DMS114 treated with DMSO at 0.1 percent for 48 hours (cell line): ENCODE measurements around the gene ZNF860.

Experiments
- DNase-seq: peaks from one replicate; lab custom pipeline; 2025; ENCODE audit not compliant: unreplicated experiment; lab: John Stamatoyannopoulos, UW

Gene ZNF860

GRCh38 chr3:31981206-31982181 is at the start of gene ZNF860, which contains the start of gene OSBPL10:
Gene ZNF860 (plus strand): TSS chr3:31981750. CDS start chr3:31989080, 7,330 bp downstream.
Gene OSBPL10 (minus strand): TSS chr3:31981262. CDS start chr3:31981179, 83 bp downstream.
- DNase-seq: no peak

DNA sequence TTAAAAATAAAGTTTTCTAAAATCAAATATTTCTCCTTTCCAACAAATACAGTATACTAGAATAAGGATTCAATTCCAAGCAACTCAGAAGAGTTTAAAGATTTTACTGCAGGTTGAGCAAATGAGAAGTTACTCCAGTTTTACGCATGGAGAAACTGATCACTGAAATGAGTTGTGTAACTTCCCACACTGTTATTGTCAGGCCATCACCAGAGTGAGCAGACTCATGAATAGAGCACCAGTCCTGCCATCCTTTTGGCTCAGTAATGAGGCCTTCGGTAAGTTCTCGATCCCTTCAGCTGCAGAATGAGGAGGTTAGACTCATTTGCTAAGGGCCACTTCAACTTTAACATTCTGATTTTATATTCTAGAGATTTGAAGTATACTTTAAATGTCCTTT is 48.6 kb upstream of the ZNF860 start:
- DNase-seq: no peak

DNA sequence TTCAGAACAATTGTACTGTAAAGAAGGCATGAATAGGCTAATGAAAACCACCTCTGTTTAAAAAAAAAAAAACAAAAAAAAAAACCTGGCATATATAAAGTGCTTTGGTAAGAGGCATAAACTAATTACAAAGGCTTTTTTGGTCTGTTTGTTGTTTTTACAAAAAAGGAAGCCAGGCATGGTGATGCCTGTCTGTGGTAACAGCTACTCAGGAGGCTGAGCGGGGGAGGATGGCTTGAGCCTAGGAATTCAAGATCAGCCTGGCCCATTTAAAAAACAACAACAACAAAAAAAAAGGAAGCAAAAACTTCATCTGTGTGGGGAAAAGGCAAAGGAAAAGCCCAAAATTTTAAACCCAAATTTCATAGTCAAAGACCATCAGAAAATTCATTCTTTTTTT is 47.5 kb upstream of the ZNF860 start:
- DNase-seq: no peak

GRCh38 chr3:31934866-31935265 is 46.7 kb upstream of the ZNF860 start:
- no peak for DNase-seq

GRCh38 chr3:31936420-31937060 is 45.0 kb upstream of the ZNF860 start:
- DNase-seq: no peak

DNA sequence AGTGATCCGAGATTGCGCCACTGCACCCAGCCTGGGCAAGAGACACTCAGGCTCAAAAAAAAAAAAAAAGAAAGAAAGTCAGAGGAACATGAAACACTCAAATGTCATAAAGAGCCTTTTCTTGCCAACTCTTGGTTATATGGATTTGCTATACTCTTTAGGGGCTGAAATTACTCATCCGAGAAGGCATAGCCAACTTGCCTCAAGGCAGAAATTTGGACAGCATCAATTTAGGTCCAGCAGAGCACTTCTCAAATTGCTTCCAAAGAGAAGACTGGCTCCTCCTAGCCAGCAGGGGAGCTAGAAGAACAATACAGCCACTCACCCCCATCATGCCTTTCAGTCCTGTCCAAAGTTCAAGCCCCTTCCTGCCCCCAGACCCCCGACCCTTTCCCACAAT is 44.3 kb upstream of the ZNF860 start:
- DNase-seq: no peak

DNA sequence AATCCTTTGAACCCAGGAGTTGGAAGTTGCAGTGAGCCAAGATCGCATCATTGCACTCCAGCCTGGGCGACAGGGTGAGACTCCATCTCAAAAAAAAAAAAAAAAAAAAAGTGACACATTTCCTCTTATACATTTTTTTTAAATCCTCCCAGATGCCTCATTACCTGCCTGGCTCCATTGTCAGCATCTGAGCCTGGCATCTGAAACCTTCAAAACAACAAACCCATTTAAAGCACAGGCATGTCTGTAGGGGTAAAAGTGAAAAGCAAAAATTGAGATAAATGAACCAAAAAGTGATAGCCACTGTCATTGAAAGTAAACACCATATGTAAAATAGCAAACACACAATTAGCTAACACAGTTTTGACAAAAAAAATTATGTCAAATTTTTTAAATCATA is 39.1 kb upstream of the ZNF860 start:
- DNase-seq: no peak

- DNase-seq: no peak
Measured at GRCh38 chr3:31943041-31943440, 38.5 kb upstream of the ZNF860 start.

DNA sequence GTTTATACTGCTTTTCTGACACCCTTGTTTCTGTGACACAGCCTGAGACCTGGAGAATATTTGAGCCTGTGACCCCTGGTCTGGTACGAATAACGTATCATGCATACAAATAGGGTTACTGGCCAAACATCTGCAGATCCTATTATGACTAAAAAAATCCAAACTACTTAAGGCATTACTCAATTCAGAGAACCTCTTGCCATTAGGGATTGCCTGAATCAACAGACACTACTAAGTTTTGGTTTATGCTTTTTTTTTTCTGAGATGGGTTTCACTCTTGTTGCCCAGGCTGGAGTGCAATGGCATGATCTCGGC is 35.9 kb upstream of the ZNF860 start:
- no peak for DNase-seq

GRCh38 chr3:31946484-31947081 is 35.0 kb upstream of the ZNF860 start:
- no peak for DNase-seq

DNA sequence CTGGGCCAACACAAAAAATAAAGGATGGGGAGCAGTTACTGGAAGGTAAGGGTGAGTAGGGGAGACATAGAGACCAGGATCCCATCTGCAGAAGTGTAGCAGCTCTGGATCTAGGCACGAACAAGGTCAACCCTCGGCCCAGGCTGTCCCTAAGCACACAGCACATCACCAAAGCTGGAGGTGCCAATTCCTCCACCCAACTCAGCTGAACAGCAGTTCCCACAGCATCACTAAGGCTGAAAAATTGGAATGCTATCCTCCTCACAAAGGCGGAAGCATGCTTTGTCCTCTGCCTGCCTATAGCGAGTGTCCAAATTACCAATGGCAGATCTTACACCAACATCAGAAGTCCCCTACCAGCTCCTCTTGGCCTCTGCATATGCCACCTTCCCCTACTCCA is 34.4 kb upstream of the ZNF860 start:
- no peak for DNase-seq

- DNase-seq: no peak
Measured at GRCh38 chr3:31947671-31948091, 33.9 kb upstream of the ZNF860 start.

DNA sequence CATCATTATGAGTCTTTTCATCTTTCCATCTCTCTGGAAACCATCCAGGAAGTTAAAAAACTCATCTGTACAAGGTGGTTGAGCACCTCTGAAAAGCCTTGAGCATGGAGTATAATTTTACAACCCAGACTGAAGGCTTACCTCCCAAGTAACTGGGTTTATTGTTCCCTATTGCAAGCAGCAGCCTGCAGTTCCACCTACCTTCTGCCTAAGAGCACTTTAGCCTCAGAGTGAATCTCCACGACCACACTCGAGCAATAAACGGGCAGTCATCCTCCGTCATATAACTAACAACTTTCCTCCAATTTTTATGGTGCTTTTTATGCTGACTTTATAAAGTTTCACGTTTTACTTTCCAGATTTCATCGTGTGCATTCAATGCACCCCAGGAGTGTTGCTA is 33.3 kb upstream of the ZNF860 start:
- DNase-seq: no peak

DNA sequence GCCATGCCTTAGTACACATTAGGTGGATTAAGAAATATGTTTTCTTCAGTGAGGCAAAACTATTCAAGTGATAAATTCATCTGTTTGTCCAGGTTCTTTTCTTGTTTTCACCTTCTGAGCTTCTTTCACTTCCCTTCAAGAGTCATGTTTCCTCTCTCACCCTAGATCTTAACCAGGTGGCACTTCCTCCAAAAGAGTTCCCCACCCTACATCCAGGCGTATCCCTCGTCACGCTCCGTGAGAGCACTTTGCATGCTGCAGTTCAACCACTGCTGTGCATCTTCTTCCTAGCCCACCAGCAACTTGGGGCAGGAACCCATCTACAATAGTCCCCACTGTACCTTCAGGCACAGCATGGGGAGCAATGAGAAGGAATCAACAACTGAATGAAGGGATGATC is 29.3 kb upstream of the ZNF860 start:
- DNase-seq: no peak

DNA sequence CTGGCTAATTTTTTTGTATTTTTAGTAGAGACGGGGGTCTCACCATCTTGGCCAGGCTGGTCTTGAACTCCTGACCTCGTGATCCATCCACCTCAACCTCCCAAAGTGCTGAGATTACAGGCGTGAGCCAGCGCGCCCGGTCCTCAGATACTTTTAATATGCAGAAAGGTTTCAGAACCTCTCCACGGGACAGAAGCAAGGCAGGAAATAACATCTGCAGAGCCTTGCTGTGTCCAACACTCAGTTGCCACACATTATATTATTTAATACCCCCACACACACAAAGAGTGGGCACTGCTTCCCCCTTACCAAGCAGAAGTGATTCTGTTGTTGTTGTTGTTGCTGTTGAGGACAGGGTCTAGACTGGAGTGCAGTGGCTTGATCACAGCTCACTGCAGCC is 28.5 kb upstream of the ZNF860 start:
- no peak for DNase-seq

DNA sequence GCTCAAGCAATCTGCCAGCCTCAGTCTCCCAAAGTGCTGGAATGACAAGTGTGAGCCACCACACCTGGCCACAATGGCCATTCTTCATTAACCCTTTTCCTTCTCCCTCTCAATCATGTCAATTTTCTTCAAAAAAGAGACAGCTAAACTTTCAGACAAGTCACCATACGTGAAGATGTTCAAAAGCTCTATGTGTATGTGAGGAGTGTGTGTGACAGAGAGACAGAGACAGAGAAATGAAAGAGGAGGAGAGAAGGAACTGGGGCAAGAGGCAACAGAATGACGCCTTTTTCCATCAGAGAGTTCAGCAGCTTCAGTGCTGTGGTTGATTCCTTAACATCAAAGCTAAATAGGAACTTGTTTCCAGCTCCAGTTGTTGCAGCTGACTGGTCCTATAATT is 27.9 kb upstream of the ZNF860 start:
- DNase-seq: no peak

GRCh38 chr3:31955581-31955980 is 26.0 kb upstream of the ZNF860 start:
- no peak for DNase-seq

GRCh38 chr3:31957106-31957505 is 24.4 kb upstream of the ZNF860 start:
- DNase-seq: no peak

GRCh38 chr3:31958701-31959152 is 22.8 kb upstream of the ZNF860 start:
- no peak for DNase-seq

DNA sequence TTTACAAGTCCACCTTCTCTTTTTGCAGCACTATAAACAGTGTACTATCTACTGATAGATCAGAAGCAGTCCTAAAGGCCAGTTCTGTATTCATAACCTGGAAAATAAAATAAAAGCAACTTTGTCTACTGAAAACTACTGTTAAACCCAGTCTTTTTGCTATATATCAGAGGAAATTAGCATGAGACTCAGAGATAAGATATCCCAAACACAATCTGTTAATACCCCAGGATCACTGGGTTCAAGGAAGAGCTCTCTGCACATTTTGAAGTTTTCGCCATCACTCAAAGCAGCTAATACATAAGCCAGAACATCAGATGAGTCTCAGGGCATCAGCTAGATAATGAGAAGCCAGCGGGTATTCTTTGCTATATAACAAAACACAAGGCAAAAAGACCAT is 22.3 kb upstream of the ZNF860 start:
- no peak for DNase-seq

DNA sequence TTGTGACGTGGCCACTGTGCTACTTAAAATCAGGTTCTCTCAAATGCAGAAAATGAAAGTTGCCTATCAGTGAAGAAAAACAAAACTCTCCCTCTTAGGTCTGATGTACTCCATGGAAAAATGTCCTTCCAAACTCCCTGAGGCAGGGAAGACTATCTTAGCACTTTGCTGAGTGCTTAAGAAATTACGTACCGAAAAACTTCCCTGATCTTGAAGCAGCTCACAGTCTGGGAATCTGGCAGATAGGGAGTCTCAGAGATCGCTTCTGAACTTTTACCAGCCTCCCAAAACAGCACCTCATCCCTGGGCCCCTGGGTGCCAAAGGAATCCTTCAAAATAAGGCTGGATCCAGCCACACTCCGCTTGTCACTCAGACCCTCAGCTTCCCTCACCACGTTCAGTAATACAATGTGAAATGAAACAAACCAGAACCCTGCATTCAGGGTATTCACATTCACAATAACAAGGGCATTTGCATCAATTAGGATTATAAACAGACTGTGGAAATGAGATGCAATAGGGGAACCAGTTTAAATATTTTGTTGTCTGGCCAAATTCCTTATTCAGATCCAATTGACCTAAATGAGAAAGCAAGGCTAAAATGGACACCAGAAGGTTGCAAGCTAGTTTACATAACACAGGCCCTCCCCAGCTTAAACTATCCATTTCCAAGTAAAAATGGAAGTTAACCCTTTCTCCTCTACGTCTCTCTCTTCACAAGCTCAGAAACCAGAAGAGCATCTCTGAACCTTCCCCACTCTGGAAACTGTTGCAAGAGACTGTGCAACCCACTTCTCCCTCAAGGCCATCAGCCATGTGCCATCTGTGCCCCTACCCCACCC is 21.4 kb upstream of the ZNF860 start:
- DNase-seq: no peak
